VCaP (cell line): ENCODE measurements around the gene KRT81.

Experiments
- H3K27ac ChIP-seq: fragments of 450-650 bp; 2 replicates; pipeline ENCODE4 v1.5.1; 2017
- TF ChIP-seq, protein P1 (sequence below): fragments of 450-650 bp; conservative IDR thresholded peaks from 2 replicates; pipeline ENCODE4 v1.5.1; 2017; ENCODE audit warnings: mild to moderate bottlenecking, moderate library complexity

KRT81 gene

DNA sequence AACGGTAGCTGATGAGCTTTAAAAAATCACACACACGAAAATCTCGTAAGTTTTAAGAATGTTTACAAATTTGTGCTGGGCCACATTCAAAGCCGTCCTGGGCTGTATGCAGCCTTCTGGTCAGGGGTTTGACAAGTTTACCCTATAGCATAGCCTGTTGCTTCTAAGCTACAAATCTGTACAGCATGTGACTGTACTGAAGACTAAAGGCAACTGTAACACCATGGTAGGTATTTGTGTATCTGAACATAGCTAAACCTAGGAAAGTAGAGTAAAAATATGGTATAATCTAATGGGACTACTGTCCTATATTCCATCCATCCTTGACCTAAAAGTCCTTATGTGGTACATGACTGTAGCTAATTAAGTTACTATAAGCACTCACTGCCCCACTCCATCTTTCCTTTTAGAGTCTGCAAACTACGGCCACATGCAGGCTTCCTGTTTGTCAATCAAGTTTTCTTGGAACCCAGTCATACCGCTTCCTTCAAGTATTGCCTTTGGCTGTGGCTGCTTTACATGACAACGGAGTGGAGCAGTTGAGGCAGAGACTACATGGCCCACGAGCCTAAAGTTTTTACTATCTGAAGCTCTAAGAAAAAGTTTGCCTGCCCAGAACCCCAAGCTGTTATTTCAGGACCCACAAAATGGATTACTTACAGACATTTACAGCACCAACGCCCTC, 39.8 kb downstream of the KRT81 start:
- TF ChIP-seq, protein P1, sequence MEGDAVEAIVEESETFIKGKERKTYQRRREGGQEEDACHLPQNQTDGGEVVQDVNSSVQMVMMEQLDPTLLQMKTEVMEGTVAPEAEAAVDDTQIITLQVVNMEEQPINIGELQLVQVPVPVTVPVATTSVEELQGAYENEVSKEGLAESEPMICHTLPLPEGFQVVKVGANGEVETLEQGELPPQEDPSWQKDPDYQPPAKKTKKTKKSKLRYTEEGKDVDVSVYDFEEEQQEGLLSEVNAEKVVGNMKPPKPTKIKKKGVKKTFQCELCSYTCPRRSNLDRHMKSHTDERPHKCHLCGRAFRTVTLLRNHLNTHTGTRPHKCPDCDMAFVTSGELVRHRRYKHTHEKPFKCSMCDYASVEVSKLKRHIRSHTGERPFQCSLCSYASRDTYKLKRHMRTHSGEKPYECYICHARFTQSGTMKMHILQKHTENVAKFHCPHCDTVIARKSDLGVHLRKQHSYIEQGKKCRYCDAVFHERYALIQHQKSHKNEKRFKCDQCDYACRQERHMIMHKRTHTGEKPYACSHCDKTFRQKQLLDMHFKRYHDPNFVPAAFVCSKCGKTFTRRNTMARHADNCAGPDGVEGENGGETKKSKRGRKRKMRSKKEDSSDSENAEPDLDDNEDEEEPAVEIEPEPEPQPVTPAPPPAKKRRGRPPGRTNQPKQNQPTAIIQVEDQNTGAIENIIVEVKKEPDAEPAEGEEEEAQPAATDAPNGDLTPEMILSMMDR = no peak
- H3K27ac ChIP-seq = no peak overlapping the region

DNA sequence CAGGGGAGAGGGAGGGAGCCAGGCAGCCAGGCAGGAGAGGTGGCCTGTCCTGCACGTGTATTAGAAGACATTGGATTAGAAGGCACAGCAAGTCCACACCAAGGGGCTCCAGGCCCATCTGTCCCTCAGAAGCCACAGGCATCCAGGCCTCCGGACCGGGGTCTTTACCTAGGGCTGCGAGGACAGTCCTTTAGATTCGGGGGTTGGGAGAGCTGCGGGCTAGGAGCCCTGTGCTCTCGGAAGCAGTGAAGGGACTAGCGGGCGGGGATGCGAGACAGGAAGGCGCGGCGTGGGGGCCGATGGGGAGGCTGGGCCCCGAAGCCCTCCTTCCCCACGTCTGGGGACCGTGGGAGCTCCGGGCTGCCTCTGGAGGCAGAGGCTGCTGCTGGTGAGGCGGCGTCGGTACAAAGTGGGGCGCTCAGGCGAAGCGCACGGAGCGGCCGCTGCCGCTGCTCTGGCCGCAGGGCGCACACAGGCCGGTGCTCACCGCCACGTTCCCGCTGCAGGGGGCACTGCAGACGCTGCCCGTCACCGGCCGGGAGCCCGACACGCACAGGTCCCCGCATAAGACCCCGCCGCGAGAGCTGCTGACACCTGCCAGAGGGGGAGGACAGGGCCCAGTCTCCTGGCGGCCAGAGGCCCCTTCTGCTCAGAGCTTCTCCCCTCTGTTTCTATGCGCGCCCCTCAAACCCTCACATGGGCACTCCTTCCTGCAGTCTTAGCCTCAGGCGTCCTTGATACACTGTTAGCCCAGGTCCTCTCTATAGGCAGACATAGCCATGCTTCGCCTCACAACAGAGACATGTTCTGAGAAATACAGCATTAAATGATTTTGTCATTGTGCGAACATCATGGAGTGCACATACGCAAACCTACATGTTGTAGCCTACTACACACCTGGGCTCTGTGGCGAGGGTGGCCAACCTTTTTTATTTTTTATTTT, 41.0 kb downstream of the KRT81 start:
- TF ChIP-seq, protein P1 = no peak
- no peak overlapping the region for H3K27ac ChIP-seq

DNA sequence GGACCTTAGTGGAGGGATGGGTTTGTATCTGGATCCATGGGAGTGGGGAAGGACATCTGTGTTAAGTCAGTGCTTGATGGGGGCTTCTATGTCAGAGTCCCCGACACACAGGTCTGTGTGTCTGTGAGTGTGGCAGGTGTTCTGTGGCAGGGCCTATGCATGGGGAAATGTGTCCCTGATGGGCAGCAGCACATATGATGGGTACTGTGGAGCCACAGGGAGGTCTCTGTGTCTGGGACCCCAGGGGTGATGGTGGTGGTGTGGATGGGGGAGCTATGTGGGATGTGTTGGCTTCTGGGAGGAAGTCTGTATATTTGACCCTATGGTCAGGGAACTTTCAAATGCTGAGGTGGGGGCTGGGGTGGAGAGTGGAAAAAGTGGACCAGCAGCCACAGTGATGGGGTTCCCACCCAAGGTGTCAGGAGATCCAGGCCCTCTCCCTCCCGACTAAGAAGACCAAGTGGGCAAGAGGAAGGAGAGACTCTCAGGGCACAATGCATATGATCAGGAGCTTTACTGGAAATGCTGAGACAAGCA, 41.8 kb downstream of the KRT81 start:
- H3K27ac ChIP-seq = no peak overlapping the region
- TF ChIP-seq, protein P1 = no peak

DNA sequence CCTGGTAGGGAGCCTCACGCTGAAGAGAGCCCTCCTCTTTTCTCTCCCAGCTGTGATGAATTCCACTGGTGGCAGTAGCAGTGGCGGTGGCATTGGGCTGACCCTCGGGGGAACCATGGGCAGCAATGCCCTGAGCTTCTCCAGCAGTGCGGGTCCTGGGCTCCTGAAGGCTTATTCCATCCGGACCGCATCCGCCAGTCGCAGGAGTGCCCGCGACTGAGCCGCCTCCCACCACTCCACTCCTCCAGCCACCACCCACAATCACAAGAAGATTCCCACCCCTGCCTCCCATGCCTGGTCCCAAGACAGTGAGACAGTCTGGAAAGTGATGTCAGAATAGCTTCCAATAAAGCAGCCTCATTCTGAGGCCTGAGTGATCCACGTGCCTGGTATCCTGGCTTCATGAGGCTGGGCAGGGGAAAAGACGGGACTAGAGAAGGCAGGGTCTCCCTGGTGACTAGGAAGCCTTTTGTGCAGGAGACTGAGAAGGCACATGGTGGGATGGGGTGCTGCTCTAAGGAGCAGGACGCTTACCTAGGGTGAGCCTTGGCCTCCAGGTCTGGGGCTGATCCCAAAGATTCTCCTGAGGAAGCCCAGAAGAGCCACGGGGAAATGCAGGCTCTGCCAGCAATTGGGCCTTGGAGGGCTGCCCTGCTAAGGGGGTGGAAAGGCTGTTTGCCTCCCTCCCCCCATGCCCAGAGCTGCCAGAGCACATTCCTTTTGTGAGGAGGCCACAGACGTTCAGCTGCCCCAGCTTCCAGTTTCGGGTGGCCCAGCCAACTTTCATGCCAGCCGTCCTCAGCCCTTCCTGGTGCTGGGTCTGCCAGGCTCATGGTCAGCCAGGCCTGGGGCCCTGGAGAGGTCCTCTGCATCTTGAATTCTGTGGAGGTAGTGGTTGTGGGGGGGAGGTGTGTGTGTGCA, 42.5 kb downstream of the KRT81 start:
- no peak overlapping the region for H3K27ac ChIP-seq
- TF ChIP-seq, protein P1 = no peak

DNA sequence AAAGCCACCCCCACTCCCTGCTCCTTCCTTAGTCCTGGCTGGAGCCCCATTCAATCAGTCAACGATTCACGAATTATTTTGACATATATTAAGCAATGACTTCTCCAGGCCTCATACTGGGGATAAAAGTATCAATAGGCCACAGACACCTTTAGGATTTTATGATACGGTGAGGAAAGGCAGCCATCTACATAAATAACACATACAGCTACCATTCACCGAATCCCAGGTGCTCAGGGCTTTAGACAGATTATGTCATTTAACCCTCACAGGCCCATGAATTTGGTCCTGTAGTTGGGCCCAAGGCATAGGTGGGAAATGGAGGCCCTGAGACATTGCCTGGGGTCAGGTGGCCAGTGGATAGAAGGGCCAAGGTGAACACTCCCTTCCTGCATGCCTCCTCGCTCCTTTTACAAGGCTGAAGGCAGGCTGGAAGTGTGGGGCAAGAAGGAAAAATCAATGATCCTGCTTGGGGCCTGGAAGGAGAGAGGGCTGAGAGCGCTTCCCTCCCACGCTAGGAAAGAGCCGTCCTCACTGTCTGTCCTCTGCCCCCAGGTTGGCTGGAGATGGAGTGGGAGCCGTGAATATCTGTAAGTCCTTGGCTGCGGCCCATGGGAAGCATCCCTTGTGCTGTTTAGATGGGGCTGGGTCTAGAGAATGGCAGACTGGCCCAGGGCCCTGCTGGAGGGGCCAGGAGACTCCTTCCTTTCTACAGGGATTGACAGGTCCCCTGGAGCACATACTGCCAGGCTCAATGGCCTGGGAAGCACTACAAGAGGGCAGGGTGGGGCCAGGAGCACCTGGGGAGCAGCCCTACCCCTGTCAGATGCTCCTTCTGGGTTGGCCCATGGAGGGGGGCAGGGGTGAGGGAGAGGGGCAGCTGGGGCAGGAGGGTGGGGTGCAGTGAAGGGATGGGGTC, 43.5 kb downstream of the KRT81 start:
- H3K27ac ChIP-seq = no peak overlapping the region
- TF ChIP-seq, protein P1 = no peak

DNA sequence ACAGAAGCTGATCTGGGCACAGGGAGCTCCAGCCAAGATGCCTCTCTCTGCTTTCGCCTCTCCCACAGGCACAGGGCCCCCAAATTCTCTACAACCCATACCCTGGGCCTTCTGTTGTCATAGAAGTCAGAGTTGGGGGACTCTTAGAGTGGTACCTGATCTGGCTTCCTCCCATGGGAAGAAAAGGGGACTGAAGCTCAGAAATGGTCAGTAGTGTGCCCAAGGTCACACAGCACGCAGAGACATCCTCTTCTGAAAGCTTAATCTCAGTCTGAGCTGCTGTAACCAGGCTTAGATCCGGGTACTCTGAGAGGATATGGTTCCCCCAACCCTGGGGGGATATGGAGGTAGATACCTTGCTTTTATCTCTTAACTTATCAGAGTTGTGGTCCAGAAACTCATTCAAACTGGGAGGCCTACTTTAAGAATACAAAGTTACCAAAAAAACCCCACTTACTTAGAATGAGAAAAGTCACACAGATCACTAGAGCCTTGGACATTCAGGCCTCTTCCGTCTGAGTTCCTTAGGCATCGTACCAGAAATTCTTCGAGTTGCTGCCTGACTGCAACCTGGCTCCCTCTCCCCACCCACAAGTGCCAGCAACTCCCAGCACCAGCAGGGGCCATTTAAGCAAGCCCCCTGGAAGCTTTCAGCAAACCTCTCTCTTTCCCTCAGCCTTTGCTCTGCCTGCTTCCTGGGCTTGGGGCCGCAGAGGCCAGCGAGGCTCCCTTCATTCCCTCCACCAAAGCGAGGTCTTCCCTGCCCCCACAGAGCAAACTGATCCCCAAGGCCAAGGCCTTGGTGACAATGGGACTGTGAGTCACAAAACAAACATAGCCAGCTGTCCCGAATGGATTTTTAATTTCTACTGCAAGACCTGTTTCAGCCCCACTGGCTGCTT, 44.4 kb downstream of the KRT81 start:
- TF ChIP-seq, protein P1 = no peak
- H3K27ac ChIP-seq = no peak overlapping the region
